Measurements from ENCODE around the gene CACNA1D.

- TF ChIP-seq CTCF (IDR thresholded peaks at IDR 0.05), result no peak
- no peak for TF ChIP-seq POLR2A (IDR thresholded peaks at IDR 0.05)
Measured at GRCh38 chr3:53594276-53594675, 99.9 kb downstream of the CACNA1D start.

Measured in body of pancreas (tissue), 4 donors.